Effector CD8-positive, alpha-beta T cell (primary cell): ENCODE data around the gene PLOD3.
"Not testable (repeated sequence)": the region's sequence is repeated elsewhere in the genome, so short reads cannot be mapped to it uniquely, and the experiment has no call there.

Experiments
- DNase-seq: peaks from one replicate; lab custom pipeline; 2025; lab: John Stamatoyannopoulos, UW

PLOD3 gene

DNA sequence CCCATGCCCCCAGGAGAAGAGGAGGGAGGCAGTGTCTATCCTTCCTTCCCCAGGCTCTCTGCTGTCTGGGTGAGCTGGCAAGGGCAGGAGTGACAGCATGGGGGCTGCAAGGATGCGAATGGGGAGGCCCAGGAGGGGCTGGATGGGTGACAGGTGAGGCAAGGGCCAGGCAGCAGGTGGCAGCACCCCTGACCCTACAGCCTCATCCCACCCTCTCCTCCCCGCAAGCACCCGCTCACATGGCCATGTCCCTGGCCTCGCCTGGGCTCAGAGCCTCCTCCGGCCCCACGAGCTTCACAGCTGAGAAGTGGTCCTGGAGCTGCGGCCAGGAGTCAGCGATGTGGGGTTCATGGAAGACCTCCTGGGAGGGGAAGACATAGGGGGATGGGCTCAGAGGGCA is 5.4 kb downstream of the PLOD3 start:
- DNase-seq = no peak

- no peak for DNase-seq
Observed at GRCh38 chr7:101211501-101211900, 5.9 kb downstream of the PLOD3 start.

DNA sequence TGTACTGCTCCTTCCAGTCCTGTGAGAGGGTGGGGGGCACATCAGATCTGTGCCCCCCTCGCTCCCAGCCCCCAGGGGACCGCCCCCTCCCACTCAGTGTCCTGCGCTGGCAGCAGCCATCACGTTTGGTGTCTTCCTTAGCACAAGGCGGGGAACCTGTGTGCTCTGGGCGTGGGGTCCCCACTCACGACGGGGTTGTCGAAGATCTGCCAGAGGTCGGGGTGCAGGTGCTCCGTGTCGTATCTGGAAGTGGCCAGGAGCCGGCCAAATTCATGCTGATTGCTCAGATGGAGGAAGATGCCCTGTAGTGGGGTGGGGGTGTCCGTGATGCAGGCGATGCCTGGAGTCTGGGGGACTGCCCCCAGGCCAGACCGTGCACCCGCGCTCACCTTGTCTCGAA is 7.2 kb downstream of the PLOD3 start:
- DNase-seq = no peak

DNA sequence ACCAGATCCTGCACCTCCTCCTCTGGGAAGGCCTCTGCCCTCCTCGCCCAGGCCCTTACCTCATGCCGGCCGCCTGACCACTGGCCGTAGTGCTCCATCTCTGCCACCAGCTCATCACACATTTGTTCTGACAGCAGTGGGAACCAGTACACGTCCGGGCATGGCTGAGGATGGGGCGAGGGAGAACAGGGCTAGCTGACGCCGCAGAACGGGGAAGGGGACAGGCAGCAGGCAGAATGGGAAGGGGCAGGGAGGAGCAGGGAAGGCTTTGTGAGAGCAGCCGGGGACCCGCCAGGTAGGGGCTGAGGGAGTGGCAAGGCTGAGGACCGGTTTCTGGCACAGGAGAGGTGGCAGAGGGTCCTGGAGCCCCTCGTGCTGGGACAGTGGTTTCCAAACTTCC is 8.6 kb downstream of the PLOD3 start:
- DNase-seq = no peak

DNA sequence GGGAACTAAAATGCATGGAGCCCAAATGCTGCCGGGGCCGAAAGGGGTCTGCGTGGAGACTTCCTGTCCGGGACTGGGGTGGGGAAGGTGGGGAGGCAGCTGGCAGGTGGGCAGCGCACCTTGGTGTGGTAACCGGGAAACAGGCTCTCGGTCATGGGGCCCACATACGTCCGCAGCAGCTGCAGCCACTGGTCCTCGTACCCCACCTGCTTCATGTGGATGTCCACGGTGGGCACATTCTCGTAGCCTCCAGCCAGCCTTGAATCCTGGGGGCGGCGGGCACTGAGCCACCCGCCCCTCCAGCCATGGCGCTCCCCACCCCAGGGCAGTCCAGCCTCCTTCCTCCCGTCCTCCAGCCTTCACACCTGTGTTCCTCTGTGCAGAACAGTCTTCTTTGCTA is 9.9 kb downstream of the PLOD3 start:
- no peak for DNase-seq

DNA sequence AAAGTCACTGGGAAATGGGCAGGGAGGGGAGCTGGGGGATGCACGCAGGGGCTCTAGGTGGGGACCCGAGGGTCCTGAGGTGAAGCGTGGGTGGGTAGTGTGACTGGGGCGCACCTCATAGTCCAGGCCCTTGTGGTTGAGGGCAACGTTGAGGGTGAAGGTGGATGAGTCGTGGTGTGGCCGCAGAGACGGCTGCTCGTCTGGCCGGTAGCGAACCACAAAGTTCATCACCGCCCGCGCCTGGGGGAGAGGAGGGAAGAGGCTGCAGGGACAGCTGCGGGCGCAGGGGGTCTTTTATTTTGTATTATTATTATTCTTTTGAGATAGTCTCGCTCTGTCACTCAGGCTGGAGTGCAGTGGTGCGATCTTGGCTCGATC is 10.7 kb downstream of the PLOD3 start:
- no peak for DNase-seq

DNA sequence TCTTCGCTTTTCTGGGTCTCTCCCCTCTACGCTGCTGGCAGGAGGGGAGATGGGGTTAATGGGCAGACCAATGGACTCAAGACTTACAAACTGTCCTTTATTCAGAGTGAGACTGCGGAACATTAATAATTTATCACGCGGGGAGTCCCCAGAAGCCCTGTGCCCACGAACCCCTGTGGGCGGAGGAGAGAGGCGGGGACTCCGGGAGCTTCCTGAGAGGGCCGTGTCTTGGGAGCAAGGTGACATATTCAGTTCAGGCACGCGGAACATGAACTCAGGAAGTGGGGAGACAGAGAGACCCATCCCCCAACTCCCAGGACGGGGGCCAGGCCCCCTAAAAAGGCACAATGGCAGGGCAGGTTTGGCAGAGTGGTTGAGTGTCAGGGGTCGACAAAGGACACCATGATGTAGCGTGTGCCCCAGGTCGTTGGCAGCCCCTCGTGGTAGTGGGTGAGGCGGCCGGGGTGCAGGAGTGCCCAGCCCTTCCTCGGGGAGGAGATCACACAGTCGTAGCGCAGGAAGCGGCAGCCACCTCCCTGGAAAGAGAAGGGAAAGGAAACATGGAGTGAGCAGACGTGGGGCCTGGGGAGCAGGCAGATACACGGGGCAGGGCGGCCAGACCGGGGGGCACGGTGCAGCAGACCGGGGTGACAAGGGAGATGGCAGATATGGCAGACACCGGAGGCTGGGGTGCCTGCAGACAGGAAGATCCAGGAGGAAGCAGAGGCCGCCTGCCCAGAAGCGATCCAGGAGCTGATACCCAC is 11.3 kb downstream of the PLOD3 start:
- DNase-seq = no peak

DNA sequence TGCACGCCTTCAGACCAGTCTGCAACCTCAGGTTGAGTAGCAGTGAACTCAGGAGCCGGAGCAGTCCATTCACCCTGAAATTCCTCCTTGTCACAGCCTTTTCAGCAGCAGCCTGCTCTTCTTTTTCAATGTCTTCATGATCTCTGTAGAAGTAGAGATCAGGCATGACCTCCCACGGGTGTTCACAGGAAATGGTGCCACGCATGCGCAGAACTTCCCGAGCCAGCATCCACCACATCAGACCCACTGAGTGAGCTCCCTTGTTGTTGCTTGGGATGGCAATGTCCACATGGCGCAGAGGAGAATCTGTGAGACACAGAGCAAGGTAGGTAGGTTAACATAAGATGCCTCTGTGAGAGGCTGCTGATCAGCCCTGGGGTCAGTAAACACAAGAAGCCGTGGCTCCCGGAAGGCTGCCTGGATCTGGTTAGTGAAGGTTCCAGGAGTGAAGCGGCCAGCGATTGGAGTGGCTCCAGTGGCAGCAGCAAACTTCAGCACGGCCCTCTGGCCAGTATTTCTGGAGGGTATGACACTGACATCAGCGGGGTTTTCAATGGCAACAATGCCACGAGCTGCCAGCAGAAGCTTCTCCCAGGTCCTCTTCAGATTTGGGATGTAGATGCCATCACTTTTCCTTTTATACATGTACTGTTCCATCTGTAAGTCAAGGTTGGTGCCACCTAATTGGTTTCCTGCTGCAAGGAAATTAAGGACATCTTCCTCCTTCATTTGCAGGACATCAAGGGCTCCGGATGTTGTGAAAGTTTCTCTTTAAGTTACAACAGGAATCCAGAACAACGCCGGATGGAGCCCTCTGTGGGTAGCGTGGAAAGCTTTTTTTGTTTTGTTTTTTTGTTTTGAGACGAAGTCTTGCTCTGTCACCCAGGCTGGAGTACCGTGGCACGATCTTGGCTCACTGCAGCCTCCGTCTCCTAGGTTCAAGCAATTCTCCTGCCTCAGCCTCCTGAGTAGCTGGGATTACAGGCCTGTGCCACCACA is 13.3 kb downstream of the PLOD3 start:
- not testable (repeated sequence) for DNase-seq

DNA sequence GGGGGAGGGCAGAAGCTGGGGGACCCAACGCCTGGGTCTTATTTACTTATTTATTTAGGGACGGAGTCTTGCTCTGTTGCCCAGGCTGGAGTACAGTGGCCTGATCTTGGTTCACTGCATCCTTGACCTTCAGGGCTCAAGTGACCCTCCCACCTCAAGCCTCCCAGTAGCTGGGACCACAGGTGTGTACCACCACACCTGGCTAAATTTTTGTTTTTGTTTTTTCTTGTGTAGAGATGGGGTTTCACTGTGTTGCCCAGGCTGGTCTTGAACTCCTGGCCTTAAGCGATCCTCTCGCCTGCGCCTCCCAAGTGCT is 14.8 kb downstream of the PLOD3 start:
- DNase-seq = no peak

DNA sequence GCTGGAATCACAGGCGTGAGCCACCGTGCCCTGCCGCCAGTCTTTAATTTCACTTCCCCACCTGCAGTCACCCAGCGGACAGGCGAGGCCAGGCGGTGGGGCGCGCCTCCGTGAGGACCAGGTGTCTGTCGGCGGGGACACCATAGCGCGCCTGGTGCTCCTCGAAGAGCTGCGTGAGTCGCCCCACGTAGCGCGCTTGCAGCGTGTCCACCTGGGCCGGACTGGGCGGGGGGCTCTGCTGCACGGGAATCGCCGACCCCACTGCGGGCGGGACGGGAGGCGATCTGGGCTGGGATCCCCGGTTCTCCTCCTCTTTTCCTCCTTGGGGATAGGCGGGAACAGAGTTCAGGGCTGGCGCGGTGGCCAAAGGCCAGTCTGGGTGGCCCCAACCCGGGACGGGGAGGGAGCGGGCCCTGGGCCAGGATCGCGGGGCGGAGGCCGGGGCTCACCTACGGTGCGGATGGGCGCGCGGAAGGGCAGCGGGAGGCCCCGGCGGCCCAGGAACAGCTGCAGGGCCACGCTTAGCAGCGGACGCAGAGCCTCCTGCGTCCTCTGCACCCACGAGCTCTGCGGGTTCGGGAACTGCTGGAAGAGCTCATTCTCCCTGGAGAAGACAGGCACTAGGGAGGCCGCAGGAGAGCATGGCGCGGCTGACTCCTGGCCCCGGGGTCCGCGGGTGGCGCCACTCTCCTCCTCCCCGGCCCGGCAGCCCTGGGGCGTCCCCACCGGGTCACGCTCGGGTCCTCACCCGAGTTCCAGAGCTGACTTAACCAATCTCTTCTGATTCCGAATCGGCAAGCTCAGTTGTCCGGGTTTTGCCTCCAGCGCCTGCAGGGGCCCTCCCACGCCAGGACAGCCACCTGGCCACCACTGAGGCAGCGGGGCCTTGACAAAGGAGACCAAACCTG is 15.4 kb downstream of the PLOD3 start:
- DNase-seq = no peak

GRCh38 chr7:101200862-101201599 is 16.4 kb downstream of the PLOD3 start, which contains the start of gene MOGAT3:
Gene MOGAT3, minus strand, starts transcription at chr7:101201036. Its CDS starts 182 bp downstream, at chr7:101200854.
- DNase-seq = no peak

- no peak for DNase-seq
Observed at GRCh38 chr7:101200504-101200861, 16.9 kb downstream of the PLOD3 start.

DNA sequence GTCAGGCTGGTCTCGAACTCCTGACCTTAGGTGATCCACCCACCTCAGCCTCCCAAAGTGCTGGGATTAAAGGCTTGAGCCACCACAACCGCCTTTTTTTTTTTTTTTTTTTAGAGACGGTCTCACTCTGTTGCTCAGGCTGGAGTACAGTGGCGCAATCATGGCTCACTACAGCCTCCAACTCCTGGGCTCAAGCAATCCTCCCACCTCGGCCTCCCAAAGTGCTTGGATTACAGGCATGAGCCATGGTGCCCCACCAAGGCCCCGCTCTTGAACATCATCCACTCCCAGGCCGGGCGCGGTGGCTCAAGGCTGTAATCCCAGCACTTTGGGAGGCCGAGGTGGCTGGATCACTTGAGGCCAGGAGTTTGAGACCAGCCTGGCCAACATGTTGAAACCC is 17.9 kb downstream of the PLOD3 start:
- not testable (repeated sequence) for DNase-seq

GRCh38 chr7:101198476-101198875 is 18.9 kb downstream of the PLOD3 start:
- no peak for DNase-seq

DNA sequence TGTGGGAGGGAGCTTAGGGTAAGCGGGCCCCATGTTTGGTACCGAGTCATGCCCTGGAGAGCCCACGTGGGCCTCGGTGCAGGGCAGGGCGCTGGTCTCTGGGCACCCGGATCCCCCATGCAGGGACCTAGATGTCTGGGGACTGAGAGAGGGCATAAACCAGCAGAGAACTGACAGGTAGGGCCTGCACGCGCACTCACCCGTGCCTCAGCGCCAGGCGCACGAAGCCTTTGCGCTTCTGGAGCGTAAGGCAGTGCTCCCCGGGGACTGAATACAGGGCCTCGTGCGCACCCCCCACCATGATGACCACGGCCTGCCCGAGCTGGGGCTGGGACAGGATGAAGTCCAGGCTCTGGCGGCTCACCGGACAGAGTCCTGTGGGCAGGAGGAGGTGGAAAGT is 19.4 kb downstream of the PLOD3 start:
- no peak for DNase-seq

GRCh38 chr7:101195884-101196283 is 21.5 kb downstream of the PLOD3 start:
- no peak for DNase-seq

GRCh38 chr7:101189109-101189508 is 28.3 kb downstream of the PLOD3 start:
- DNase-seq = no peak

- DNase-seq = no peak
Observed at GRCh38 chr7:101186844-101187428, 30.4 kb downstream of the PLOD3 start.

DNA sequence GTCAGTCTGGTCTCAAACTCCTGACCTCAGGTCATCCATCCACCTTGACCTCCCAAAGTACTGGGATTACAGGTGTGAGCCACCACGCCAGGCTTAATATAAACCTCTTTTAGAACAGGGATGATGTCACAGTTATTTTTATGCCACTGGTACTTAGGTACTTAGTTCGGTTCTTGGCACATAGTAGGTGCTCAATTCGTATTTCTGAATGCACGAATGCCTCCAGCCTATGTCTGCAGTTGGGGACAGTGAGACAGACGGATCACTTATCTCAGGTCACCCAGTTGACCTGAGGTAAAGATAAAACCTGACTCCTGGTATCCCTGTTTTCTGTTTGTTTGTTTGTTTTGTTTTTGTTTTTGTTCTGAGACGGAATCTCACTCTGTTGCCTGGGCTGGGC is 31.2 kb downstream of the PLOD3 start:
- no peak for DNase-seq

- DNase-seq = no peak
Observed at GRCh38 chr7:101185258-101185839, 32.0 kb downstream of the PLOD3 start.
